Stimulated activated CD4-positive, alpha-beta T cell treated with anti-CD3 and anti-CD28 coated beads, Interleukin-4, amount 100 ng/mL, for 4 hours (primary cell): Measurements from ENCODE around the gene KY.

ENCODE experiments used
- DNase-seq, 2 experiments: peaks; one replicate each; pipeline ENCODE4 v3.0.0-alpha.2; 2020

KY gene

DNA sequence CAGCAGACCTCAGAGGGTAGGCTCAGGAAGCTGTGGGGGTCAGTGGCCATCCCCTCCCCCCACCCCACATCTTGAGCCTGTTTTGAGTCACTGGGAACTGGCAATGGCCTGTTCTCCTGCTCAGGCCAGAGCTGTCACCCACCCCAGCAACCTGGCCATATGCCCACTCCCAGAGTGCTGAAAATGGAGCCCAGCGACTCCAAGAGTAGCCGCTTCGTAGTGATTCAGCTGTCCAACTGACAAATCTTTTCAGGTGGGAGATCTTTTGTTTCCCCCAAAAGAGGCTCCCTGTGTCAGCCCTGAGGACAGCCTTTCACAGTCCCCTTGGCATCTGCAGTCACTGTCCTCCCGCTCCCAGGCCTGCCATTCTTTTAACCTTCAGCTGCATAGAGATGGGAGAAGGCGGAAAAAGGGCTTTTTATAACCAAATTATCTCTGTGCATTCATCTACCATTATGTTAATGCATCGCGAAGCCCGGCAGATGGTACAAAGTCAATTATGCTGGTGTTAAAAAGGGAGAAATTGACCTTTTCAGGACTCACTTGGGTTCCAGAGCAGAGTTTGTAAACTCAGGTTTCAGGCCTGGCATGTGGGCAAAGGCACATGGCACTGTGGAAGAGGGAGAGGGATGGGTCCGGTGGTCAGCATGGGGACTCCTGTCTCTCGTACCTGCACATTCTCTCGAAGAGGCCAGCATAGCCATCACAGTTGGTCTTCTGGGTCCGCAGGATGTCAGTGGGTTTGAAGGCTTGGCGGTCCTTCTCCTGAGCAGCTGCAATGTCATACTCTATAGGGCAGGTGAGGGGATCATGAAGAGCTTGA, 32.1 kb downstream of the KY start:
- DNase-seq: no peak

DNA sequence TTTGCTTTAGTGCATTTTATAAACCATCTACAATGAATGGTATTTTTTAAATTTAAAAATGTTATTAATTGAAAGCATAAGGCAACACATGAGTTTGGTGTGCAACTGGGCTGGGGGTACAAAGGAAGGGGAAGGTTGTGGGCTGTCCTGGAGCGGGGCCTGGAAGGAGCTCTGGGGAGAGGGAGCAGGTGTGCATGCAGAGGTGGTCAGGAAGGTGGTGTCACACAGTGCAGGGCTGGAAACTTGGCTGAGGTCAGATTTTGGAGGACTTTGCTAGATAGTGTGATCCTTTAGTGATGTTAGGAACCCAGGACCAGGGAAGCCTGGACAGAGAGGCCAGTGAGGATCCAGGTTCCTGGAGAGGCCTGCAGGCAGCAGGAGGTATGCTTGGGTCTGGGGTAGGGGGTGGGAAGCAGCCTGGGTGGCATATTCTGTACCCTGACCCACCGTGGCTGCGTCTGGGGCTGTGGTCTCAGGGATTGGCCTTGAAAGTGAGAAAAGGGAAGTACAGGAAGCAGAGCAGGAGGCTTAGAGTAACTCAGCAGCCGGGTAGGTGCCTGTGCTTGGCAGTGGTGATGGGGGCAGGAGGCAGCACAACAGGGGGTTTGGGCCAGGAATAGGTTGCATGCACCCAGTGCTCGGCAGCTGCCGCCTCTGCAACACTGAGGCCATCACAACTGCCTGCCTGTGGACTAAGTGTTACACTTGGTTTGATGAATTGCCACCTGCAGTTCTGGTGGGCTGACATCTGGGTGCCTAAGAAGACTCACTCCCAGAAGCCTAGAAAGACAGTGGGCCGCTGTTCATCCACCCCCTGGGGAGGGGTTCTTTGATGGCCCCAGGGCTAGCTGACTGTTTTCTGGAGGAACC, 33.0 kb downstream of the KY start:
- no peak for DNase-seq

DNA sequence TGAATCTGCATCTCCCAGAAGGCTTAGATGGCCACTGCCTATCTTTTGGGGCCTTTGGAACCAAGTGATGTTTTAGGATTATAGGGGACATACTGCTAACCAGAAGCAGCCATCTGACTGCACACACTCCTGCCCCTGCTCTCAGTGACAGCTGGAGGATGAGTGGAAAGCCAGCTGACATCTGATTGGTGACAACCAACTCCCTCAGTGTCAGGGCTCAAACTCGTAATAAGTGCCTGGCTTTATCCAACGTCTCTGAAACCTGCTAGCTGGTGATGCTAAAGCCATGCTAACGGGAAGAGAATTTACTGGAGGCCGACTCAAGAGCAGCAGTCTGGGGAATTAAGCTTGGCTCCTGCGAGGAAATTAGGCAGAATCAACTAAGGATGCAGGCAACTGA, 35.1 kb downstream of the KY start:
- no peak for DNase-seq

DNA sequence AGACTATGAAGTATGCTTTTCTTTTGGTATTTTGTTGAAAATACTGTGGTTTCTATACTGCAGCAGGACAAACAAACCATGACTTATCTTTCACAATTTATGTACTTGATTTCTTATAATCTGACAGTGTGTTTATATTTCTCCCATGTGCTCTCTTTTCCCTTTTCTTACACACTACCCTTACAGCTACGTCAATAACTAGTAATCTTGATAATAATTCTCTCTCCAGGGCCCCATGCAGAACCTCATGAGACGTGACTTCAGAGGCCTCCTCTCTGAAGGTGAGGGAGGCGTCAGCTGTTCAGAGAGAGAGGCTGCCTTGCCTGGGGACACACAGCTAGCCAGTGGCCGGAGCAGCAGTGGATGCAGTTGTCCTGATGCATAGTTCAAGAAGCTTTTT, 35.9 kb downstream of the KY start:
- DNase-seq: no peak

DNA sequence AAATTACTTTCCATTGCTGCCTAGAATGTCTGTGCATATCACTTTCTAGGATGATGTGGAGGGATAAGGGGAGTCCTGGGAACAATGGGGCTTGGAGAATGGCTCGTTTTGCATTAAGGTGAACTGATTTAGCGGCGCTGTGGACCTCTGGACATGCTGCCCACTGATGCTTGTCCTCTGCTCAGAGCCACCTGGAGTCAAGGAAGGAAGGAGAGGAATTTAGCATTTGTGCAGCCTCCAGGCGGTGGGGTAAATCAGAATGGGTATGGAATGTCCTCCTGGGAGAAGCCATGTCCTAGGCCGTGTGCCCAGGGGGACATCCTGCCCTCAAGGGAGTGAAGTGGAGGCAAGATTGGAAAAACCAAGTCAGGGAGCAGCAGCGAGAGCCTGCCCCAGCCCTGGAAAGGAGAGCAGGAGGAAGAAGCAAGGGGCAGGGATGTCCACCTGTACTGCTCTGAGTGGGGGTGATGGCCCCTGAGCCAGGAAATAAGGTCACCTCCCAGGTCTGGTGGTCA, 37.8 kb downstream of the KY start:
- DNase-seq: no peak

GRCh38 chr3:134611516-134611915, 39.3 kb downstream of the KY start:
- DNase-seq: no peak

DNA sequence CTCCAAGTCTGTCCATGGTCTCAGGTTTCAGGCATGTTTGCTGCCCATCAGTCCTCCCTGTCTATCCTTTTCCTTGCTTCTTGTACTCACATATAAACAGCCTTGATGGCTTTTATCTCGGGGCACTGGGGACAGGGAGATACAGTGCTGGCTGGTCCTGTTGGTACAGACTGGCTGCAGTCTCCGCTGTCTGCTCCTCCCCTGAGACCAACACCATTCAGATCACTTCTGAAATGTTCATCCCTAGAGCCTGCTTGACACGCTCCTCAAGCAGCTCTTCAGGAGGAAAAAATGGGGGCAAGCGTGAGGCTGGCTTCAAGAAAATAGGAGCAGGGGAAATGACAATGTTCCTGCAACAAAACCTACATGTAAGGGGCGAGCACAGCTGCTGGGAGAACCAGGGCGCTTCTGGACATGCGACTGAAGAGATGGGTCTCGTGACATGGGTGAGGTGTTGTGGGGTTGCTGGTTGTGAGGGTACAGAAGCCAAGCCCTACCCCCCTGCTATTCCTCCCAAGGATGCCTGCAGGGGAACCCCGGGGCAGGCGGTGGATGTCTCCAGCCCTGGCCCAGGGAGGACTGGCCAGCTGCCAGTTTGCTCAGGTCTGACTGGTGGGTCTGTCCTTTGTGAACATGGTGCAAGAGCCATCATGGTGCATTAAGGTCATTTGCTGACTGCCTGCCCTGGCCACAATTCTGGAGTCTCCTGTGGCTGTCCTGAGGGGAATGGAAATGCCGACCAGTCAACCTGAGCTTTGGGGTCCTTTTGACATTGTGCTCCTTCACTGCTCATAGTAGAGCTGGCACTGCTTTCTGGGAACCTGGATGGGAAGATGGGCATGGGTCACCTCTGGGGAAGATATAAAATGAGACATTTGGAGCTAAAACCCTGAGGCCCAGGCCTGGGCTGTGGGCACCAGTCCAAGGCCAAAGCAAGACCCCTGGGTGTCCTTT, 40.1 kb downstream of the KY start:
- no peak for DNase-seq

GRCh38 chr3:134609821-134610431, 40.9 kb downstream of the KY start:
- no peak for DNase-seq

DNA sequence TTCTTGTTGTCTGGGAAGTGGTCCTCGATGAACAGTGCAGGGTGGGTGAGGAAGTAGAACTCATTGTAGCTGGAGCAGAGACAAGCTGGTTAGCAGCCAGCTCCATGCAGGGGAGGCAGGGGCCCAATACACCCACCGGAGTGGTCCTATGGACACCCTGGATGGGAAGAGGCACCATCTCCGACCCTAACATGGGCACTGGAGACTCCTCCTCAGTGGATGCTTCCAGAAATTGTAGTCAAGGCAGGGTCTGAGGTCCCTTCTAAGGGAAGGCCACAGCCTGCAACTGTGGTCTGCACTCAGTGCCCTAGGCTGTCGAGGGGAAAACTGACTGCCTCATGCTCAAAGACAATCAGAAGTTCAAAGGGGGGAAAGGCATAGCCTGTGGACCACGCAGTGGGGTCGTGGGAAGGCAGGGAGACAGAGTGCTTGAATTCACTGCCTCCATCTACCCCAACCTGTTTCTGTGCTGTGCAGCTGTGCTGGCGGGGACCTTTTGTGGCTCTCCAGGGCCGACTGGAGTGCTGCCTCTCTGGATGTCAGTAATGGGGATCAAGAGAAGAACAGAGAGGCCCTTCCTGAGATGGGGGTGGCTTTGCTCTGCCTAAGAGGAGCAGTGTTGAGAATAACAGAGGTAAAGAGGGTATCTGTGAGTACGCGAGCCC, 41.9 kb downstream of the KY start:
- DNase-seq: no peak

DNA sequence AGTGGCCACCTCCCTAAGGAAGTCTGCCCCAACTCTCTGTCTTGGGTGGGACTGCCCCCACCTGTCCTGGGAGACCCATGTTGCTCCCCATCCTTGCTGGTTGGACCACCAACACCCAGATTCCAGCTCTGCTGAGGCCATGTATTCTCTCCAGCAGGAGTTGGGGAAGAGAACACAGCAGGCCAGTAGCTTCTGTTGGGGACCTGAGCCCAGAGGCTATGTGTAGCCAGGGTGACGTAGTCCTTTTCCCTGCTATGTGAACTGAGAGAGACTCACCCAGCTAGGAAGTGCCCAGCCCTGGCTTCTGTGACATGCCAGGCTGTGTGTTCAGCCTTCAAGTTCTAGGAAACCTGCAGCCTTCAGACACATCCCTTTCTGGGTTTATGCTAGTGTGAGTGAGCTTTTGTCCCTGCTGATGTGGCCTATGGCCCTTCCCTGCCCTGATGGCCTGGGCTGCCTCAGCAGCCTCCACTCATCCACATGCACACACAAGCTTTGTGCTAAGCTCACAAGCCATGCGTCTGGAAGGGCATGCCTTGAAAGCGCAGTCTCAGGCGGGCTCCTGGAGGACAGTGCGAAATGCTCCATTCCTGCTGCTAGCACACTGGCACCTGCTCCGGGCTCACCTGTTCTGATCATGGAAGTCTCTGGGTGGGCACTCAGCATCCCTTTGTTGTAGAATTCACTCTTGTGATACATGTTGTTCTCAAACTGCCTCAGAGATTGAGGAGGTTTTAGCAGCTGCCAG, 42.6 kb downstream of the KY start:
- no peak for DNase-seq

- no peak for DNase-seq
Measured at GRCh38 chr3:134607054-134608022, 43.5 kb downstream of the KY start.

- DNase-seq: no peak
Measured at GRCh38 chr3:134606033-134607025, 44.5 kb downstream of the KY start.

GRCh38 chr3:134605556-134605955, 45.3 kb downstream of the KY start:
- no peak for DNase-seq

GRCh38 chr3:134603956-134604355, 46.9 kb downstream of the KY start:
- no peak for DNase-seq

- DNase-seq: no peak
Measured at GRCh38 chr3:134603480-134603879, 47.3 kb downstream of the KY start.

DNA sequence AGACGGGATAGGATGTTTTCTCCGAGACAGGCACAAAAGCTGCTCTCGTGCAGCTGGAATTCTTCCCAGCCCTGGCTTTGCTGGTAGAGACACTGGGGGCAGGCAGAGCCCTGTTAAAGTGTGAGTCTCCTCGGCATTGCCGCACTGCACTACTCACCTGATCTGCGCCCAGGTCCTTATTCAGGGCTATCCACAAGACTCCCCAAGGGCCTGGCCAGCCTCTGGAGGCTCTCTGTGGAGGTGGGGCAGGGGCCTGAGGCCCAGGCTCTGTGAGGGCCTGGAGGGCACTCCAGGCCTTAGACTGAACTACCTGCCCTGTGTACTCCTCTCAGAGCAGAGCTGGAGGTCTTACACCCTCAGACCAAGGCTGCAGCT, 48.4 kb downstream of the KY start:
- DNase-seq: no peak

- no peak for DNase-seq
Measured at GRCh38 chr3:134601539-134602439, 49.0 kb downstream of the KY start.
